ENCODE results near the gene GAPDH. TPM values are rescaled to one million over a fixed set of nuclear protein-coding genes. Genes with fewer than 3 reads are reported as not detected.

Gene GAPDH
- total RNA-seq, 1 experiment from 2014 or later, result 4,097 TPM

DNA sequence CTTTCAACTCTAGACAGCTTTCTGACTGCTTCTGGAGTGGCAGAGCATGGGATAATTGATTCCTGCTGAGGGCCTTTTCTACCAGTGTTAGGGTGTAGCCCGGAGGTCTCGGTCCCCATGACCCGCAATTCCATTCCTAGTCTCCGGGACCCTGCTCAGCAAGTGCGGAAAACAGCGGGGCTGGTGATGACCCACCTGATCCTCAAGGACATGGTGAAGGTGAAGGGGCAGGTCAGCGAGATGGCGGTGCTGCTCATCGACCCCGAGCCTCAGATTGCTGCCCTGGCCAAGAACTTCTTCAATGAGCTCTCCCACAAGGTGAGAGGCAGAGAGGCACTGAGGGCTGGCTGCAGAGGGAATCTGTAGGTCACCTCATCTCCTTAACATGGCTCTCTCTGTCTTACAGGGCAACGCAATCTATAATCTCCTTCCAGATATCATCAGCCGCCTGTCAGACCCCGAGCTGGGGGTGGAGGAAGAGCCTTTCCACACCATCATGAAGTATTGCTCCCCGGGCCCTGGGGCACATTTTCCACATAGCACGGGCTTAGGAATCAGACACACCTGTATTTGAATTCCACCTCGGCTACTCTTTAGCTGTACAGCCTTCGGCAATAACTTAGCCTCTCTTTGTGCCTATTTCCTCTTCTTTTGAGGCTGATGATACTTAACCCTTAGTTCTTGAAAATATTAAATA is 5.6 kb upstream of the GAPDH start:
- BruUV-seq (replicated peaks), result no TSS peak
- TF ChIP-seq, protein P1, sequence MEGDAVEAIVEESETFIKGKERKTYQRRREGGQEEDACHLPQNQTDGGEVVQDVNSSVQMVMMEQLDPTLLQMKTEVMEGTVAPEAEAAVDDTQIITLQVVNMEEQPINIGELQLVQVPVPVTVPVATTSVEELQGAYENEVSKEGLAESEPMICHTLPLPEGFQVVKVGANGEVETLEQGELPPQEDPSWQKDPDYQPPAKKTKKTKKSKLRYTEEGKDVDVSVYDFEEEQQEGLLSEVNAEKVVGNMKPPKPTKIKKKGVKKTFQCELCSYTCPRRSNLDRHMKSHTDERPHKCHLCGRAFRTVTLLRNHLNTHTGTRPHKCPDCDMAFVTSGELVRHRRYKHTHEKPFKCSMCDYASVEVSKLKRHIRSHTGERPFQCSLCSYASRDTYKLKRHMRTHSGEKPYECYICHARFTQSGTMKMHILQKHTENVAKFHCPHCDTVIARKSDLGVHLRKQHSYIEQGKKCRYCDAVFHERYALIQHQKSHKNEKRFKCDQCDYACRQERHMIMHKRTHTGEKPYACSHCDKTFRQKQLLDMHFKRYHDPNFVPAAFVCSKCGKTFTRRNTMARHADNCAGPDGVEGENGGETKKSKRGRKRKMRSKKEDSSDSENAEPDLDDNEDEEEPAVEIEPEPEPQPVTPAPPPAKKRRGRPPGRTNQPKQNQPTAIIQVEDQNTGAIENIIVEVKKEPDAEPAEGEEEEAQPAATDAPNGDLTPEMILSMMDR (IDR thresholded peaks at IDR 0.05; ENCODE audit: unreplicated experiment), result no peak
- Mint-ChIP-seq H3K9me3 (ENCODE audit: unreplicated experiment) (no peaks in the 10 kb centered on the region), H3K36me3 (ENCODE audit: insufficient read depth, unreplicated experiment) (peaks cover 74% of the 10 kb centered on the region), H3K4me1 (ENCODE audit: insufficient read depth, unreplicated experiment) (peaks cover 15% of the 10 kb centered on the region), H3K27ac (ENCODE audit: low read depth, unreplicated experiment) (no peak overlapping the region), H3K27me3 (ENCODE audit: insufficient read depth, unreplicated experiment) (no peaks in the 10 kb centered on the region), H3K4me3 (ENCODE audit: unreplicated experiment) (no peak overlapping the region)
- POLR2A ChIA-PET, result interaction anchor here (0.8 to 1.5 kb wide), 5 partner anchors 12 to 145 kb away, joined by 3 to 5 read pairs (median 4); partner anchors contain the start of genes LTBR and MRPL51
- intact Hi-C loops (cut with micrococcal nuclease), result no loop called here
- CTCF ChIA-PET, result interaction anchor here (0.6 to 2.6 kb wide), 8 partner anchors 9 to 83 kb away, joined by 3 to 20 read pairs (median 3); no protein-coding TSS in a partner anchor
- DNase-seq (ENCODE audit: unreplicated experiment), result no peak

DNA sequence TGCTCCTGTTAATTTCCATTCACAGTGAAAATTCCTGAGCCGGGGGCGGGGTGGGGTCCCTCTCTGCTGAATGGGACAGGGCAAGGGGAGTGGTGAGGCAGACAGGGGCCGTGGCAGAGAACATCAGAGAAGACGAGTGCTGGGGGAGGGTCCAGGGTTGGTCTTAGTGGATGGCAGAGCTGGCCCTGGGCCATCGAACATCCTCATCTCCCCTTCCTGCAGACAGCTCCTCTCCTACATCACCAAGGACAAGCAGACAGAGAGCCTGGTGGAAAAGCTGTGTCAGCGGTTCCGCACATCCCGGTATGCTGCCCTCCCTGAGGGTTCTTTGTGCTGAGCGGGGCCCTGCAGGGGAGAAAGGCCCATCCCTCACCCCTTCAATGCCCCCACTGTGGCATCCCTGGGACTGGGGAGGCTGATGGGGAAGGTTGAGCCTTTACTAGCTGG is 5.0 kb upstream of the GAPDH start:
- Mint-ChIP-seq H3K36me3 (ENCODE audit: insufficient read depth, unreplicated experiment) (peaks cover 72% of the 10 kb centered on the region), H3K4me1 (ENCODE audit: insufficient read depth, unreplicated experiment) (peaks cover 19% of the 10 kb centered on the region), H3K4me3 (ENCODE audit: unreplicated experiment) (no peak overlapping the region), H3K9me3 (ENCODE audit: unreplicated experiment) (no peaks in the 10 kb centered on the region), H3K27ac (ENCODE audit: low read depth, unreplicated experiment) (no peak overlapping the region), H3K27me3 (ENCODE audit: insufficient read depth, unreplicated experiment) (no peaks in the 10 kb centered on the region)
- ChIA-PET POLR2A (interaction anchor here (0.8 to 1.5 kb wide), 6 partner anchors 13 to 146 kb away, joined by 3 to 5 read pairs (median 4); partner anchors contain the start of genes LTBR and MRPL51), CTCF (interaction anchor here (0.6 to 2.6 kb wide), 7 partner anchors 9 to 82 kb away, joined by 3 to 20 read pairs (median 3); no protein-coding TSS in a partner anchor)
- TF ChIP-seq, protein P1 (IDR thresholded peaks at IDR 0.05; ENCODE audit: unreplicated experiment), result no peak
- DNase-seq (ENCODE audit: unreplicated experiment), result no peak
- BruUV-seq (replicated peaks), result no TSS peak
- intact Hi-C loops (cut with micrococcal nuclease), result no loop called here

DNA sequence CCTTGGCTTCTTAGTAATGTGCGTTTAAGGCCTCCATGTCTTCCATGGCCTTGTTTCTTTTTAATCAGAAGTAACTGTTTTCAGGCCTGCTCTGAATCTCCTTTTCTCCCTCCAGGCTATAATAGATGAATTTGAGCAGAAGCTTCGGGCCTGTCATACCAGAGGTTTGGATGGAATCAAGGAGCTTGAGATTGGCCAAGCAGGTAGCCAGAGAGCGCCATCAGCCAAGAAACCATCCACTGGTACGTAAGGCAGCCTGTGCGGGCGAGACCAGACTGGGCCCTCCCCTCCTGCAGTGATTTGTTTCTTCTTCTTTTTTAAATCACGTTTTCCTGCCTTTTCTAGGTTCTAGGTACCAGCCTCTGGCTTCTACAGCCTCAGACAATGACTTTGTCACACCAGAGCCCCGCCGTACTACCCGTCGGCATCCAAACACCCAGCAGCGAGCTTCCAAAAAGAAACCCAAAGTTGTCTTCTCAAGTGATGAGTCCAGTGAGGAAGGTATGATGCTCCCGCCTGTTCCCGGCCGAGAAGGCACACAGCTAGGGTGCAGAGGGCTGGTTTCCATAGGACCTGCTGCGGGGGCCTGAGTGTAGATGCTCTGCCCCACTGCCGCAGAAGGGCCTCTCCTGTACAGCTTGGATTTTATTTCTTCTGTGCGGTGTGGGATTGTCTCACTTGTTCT is 3.6 kb upstream of the GAPDH start:
- ChIA-PET CTCF (interaction anchor here (0.6 kb wide), 1 partner anchor 21 kb away, joined by 3 read pairs; no protein-coding TSS in a partner anchor), POLR2A (interaction anchor here (0.6 to 3.1 kb wide), 4 partner anchors 12 to 38 kb away, joined by 3 to 29 read pairs (median 8); partner anchors contain the start of genes MRPL51 and NOP2)
- Mint-ChIP-seq H3K36me3 (ENCODE audit: insufficient read depth, unreplicated experiment) (peaks cover 72% of the 10 kb centered on the region), H3K4me1 (ENCODE audit: insufficient read depth, unreplicated experiment) (peaks cover 19% of the 10 kb centered on the region), H3K27ac (ENCODE audit: low read depth, unreplicated experiment) (peak overlapping the region; percentile 6), H3K27me3 (ENCODE audit: insufficient read depth, unreplicated experiment) (no peaks in the 10 kb centered on the region), H3K4me3 (ENCODE audit: unreplicated experiment) (no peak overlapping the region), H3K9me3 (ENCODE audit: unreplicated experiment) (no peaks in the 10 kb centered on the region)
- DNase-seq (ENCODE audit: unreplicated experiment), result no peak
- no TSS peak for BruUV-seq (replicated peaks)
- intact Hi-C loops (cut with micrococcal nuclease), result no loop called here
- TF ChIP-seq, protein P1 (IDR thresholded peaks at IDR 0.05; ENCODE audit: unreplicated experiment), result no peak
